NCI-H748 (cell line): ENCODE results near the gene TLR4.

ENCODE experiments used
- DNase-seq: peaks from one replicate; lab custom pipeline; 2025; ENCODE audit not compliant: unreplicated experiment; lab: John Stamatoyannopoulos, UW

TLR4 gene

GRCh38 chr9:117709936-117710335 is 5.7 kb downstream of the TLR4 start:
- DNase-seq = no peak

DNA sequence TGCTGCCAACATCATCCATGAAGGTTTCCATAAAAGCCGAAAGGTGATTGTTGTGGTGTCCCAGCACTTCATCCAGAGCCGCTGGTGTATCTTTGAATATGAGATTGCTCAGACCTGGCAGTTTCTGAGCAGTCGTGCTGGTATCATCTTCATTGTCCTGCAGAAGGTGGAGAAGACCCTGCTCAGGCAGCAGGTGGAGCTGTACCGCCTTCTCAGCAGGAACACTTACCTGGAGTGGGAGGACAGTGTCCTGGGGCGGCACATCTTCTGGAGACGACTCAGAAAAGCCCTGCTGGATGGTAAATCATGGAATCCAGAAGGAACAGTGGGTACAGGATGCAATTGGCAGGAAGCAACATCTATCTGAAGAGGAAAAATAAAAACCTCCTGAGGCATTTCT is 10.1 kb downstream of the TLR4 start:
- peak; percentile 38 for DNase-seq

- no peak for DNase-seq
These were observed 11.3 kb downstream of the TLR4 start for GRCh38 chr9:117715411-117715989.

- no peak for DNase-seq
These were observed 13.9 kb downstream of the TLR4 start for GRCh38 chr9:117718085-117718484.

GRCh38 chr9:117718701-117719100 is 14.5 kb downstream of the TLR4 start:
- no peak for DNase-seq

GRCh38 chr9:117719161-117719920 is 15.1 kb downstream of the TLR4 start:
- no peak for DNase-seq

DNA sequence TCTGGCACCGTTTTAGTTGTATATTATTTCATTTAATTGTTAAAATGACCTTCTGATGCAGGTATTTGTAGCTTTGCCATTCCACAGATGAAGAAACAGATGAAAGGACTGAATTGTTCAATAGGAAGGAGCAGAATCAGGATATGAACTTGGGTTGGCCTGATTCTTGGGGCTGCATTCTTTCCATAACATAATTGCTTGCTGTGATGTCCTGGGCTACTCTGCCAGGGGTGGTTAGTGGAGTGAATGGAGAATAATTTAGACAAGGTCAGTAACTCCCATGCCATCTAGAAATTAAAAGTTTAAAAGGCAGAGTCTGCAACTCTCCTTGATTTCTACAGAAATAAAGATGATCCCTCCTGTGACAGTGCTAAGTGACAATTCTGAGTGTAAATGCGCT is 15.9 kb downstream of the TLR4 start:
- no peak for DNase-seq

DNA sequence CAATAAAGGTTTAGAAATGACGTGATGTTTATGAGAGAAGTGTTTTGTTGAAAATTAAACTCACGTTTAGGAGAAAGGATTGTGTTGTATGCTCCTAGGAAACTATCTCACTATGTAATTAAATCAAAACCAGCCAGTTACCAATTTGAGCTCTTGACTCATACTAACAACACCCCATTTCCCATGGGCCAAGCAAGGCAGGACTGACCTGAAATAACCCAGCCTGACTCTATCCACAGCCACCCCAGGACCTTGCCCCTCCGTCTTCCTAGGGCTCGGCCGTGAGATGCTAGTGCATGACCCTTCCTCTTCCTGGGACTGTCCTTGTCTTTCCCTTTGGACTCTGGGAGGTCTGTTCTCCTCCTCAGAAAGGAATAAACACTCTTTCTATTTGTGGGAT is 16.4 kb downstream of the TLR4 start:
- peak; percentile 36 for DNase-seq

- no peak for DNase-seq
These were observed 16.8 kb downstream of the TLR4 start for GRCh38 chr9:117720987-117721386.

GRCh38 chr9:117722108-117722761 is 18.0 kb downstream of the TLR4 start:
- DNase-seq = no peak

DNA sequence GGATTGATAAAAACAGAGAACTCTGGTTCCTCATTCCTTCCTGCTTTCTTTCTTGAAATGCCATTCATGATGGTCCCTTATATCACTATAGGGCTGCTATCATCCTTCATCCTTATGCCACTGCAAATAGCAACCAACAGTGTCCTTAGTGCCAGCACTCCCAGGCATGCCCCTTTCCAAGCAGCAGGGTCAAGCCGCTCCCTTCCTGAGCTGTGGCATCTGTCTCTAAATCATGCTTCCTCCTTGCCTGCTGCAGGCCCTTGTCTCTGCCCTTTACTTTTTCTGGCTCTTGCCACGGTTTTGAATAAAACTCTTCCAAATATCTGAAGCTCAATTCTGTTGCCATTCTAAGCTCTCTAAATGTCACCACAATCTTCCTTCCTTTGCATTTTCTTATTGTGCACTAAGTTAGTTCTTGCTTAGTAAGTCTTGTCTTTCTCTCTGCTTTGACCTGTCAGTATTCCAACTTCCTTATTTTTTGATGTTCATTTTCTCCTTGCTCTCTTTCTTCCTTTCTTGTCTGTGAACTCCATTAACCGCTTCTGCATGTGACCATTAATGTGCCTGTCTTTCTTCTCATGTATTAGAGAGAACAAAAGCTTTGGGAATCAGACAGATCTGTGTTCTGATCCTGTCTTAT is 19.9 kb downstream of the TLR4 start:
- no peak for DNase-seq

DNA sequence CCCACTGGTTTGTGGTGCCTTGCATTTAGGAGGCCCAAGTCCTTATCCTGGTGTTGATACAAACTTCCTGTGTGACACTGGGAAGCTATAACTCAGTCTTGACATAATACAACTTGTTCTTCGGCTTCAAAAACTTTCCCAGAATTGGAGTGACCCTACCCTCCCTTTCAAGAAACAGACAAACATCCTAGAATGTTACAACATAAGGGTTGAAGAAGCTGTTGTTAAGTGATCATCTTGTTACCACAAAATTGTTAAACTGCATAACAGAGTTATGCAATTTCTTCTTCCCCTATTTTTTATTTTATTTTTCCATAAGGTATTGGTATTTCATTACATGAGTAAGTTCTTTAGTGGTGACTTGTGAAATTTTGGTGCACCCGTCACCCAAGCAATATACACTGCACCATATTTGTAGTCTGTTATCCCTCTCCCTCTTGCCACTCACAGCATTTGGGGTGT is 21.3 kb downstream of the TLR4 start:
- no peak for DNase-seq

- DNase-seq = no peak
These were observed 25.2 kb downstream of the TLR4 start for GRCh38 chr9:117729375-117729774.

- DNase-seq = no peak
These were observed 28.3 kb downstream of the TLR4 start for GRCh38 chr9:117732494-117732893.

- DNase-seq = peak; percentile 89
These were observed 29.3 kb downstream of the TLR4 start for GRCh38 chr9:117733465-117733864.

DNA sequence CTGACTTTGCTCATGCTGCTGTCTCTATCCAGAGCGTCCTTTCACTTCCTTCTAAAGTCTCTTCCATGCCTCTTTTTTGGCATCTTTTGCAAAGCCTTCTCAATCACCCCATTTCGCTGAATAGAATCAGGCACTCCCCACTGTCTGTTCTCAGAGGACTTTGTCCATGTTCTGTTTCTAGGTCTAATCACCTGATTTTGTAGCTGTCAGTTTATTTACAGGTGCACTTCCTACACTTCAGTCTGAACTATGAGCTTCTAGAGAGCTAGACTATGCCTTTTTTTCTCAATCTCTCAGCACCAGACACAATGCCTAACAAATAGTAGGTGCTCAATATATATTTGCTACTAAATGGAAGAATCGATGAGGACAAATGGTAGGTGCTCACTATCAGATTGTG is 29.9 kb downstream of the TLR4 start:
- DNase-seq = no peak

GRCh38 chr9:117734523-117735314 is 30.5 kb downstream of the TLR4 start:
- DNase-seq = no peak

DNA sequence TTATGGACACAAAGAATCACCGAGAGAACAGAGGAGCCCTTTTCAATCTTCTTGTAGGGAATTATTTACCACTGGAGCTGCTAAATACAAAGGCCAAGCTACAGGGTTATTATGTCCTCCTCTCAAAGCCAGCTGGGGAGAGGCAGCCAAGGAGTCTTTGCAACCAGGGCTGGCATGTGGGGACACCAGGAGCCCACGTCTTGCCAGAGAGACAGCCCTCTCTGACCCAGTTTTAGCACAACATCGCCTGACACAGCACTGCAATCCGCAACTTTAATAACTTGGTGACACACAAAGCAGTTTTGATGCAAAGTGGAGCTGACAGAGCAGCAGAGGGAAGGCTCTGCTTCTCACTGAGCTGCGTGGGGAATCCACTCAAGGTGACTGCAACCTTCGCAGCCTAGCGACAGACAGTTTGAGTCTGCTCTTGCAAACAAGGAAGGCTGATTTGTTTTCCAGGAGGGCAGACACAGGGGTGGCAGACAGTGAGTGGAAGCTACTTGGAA is 33.6 kb downstream of the TLR4 start:
- DNase-seq = peak; percentile 16

GRCh38 chr9:117739206-117739605 is 35.0 kb downstream of the TLR4 start:
- no peak for DNase-seq

- peak; percentile 30 for DNase-seq
These were observed 35.6 kb downstream of the TLR4 start for GRCh38 chr9:117739624-117740347.
